PC-3 (cell line): ENCODE data around the gene EIF4G3. TPM values are rescaled to one million over a fixed set of nuclear protein-coding genes. Genes with fewer than 3 reads are reported as not detected.

Experiments used
- ATAC-seq: fragments of 200-7000 bp; cut with Tn5 transposase; 2 replicates; pipeline ENCODE4 v1.9.1; 2020; ENCODE audit warnings: mild to moderate bottlenecking, moderate library complexity
- BruUV-seq: library from RNA; stranded (reverse); fragments of 400-500 nt; replicated peaks from 2 replicates; lab custom pipeline; 2021; lab: Mats Ljungman, UMichigan
- CTCF ChIA-PET: fragments of 300-600 bp; sonication (Branson Sonifier 250); formaldehyde crosslinking; loops from one replicate; lab custom pipeline; 2022; ENCODE audit warnings: antibody characterized with exemption; lab: Charles Lee
- POLR2A ChIA-PET: fragments of 300-600 bp; sonication (Branson Sonifier 250); formaldehyde crosslinking; loops from one replicate; lab custom pipeline; 2022; ENCODE audit warnings: antibody characterized with exemption; ENCODE audit not compliant: unreplicated experiment; lab: Charles Lee
- DNase-seq: peaks from one replicate; pipeline ENCODE4 v3.0.0-alpha.2; 2015
- H2AFZ ChIP-seq: fragments of 300-600 bp; sonication (generic); 2 replicates; pipeline ENCODE4 v1.6.0; 2016; ENCODE audit warnings: antibody characterized with exemption, low read length
- H3F3A ChIP-seq: fragments of 300-600 bp; sonication (generic); one replicate; pipeline ENCODE4 v1.6.0; 2017; ENCODE audit warnings: antibody characterized with exemption, low read length, control low read depth, mild to moderate bottlenecking; ENCODE audit not compliant: unreplicated experiment
- H3K27ac ChIP-seq: fragments of 300-600 bp; sonication (generic); 2 replicates; pipeline ENCODE4 v1.5.1; 2016; ENCODE audit warnings: mild to moderate bottlenecking, low read length
- H3K27me3 ChIP-seq: fragments of 300-600 bp; sonication (generic); 2 replicates; pipeline ENCODE4 v1.6.1; 2016; ENCODE audit warnings: low read length, mixed read lengths
- H3K36me3 ChIP-seq: fragments of 300-600 bp; sonication (generic); 2 replicates; pipeline ENCODE4 v1.6.1; 2016; ENCODE audit warnings: low read depth, mixed run types, low read length, mixed read lengths
- H3K4me1 ChIP-seq: fragments of 300-600 bp; sonication (generic); 2 replicates; pipeline ENCODE4 v1.5.1; 2016; ENCODE audit warnings: low read length; ENCODE audit not compliant: insufficient read depth
- H3K4me2 ChIP-seq: fragments of 300-600 bp; sonication (generic); 2 replicates; pipeline ENCODE4 v1.6.0; 2016; ENCODE audit warnings: low read length
- H3K4me3 ChIP-seq: fragments of 300-600 bp; sonication (generic); 2 replicates; pipeline ENCODE4 v1.5.1; 2016; ENCODE audit warnings: mild to moderate bottlenecking, low read length, mixed read lengths
- H3K79me2 ChIP-seq: fragments of 300-600 bp; sonication (generic); 2 replicates; pipeline ENCODE4 v1.6.1; 2017; ENCODE audit warnings: low read length, mixed read lengths
- H3K9ac ChIP-seq: fragments of 300-600 bp; sonication (generic); 2 replicates; pipeline ENCODE4 v1.6.0; 2016; ENCODE audit warnings: mild to moderate bottlenecking, low read length
- H3K9me2 ChIP-seq: fragments of 300-600 bp; sonication (generic); replicated peaks from 2 replicates; pipeline ENCODE4 v1.6.1; 2016; ENCODE audit warnings: mixed run types, low read length, mixed read lengths
- H3K9me3 ChIP-seq: fragments of 300-600 bp; sonication (generic); 2 replicates; pipeline ENCODE4 v1.6.1; 2016; ENCODE audit warnings: low read length, mixed read lengths
- H4K20me1 ChIP-seq: fragments of 300-600 bp; sonication (generic); 2 replicates; pipeline ENCODE4 v1.6.1; 2016; ENCODE audit warnings: low read length, mixed read lengths
- EZH2 ChIP-seq: fragments of 300-600 bp; sonication (generic); IDR thresholded peaks from one replicate; pipeline ENCODE4 v1.6.1; 2017; ENCODE audit warnings: antibody characterized with exemption, mild to moderate bottlenecking, low read length; ENCODE audit not compliant: unreplicated experiment
- EZH2phosphoT487 ChIP-seq: fragments of 300-600 bp; sonication (generic); IDR thresholded peaks from 2 replicates; pipeline ENCODE4 v1.6.1; 2018; ENCODE audit warnings: mild to moderate bottlenecking, antibody characterized with exemption, low read length, borderline replicate concordance
- intact Hi-C: fragments of 100-400 bp; cut with micrococcal nuclease; formaldehyde crosslinking; loops from 2 replicates; pipeline ENCODE4 v1.9.0; 2023
- total RNA-seq: library from RNA; depleted of rRNA; stranded (reverse); fragments of >200 nt; gene quantifications from 2 replicates; pipeline ENCODE4 v1.2.3, GENCODE V29; 2014
- TF ChIP-seq, protein P1 (sequence below): fragments of 300-600 bp; sonication (generic); conservative IDR thresholded peaks from 2 replicates; pipeline ENCODE4 v1.5.1; 2017; ENCODE audit warnings: antibody characterized with exemption, low read depth, mild to moderate bottlenecking, low read length

EIF4G3 gene
- total RNA-seq, 1 experiment from 2014 or later, result 16.9 TPM

DNA sequence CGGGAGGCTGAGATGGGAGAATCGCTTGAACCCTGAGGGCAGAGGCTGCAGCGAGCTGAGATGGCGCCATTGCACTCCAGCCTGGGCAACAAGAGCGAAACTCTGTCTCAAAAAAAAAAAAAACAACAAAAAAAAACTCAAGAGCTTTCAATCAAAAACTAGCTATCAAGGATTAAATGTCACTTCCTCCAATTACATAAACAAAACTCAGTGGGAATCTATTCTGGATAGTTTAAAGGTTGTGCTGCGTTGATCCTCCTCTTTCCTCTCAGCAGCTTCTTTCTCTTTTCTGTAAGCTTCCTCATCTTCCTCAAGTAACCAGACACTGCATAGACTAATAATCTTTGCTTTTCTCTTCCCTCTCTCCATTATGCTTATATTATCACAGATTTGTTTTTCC, 20.7 kb downstream of the EIF4G3 start:
- H3F3A ChIP-seq, result no peaks in the 10 kb centered on the region
- peaks cover 80% of the 10 kb centered on the region for H3K79me2 ChIP-seq
- intact Hi-C loops, result no loop called here
- no TSS peak for BruUV-seq
- ATAC-seq (no peak), DNase-seq (no peak)
- 0 out of 2 replicates have a peak, but pooled peaks cover 9% of the 10 kb centered on the region for H3K4me1 ChIP-seq
- TF ChIP-seq EZH2phosphoT487 (no peak), EZH2 (no peak)
- TF ChIP-seq, protein P1, sequence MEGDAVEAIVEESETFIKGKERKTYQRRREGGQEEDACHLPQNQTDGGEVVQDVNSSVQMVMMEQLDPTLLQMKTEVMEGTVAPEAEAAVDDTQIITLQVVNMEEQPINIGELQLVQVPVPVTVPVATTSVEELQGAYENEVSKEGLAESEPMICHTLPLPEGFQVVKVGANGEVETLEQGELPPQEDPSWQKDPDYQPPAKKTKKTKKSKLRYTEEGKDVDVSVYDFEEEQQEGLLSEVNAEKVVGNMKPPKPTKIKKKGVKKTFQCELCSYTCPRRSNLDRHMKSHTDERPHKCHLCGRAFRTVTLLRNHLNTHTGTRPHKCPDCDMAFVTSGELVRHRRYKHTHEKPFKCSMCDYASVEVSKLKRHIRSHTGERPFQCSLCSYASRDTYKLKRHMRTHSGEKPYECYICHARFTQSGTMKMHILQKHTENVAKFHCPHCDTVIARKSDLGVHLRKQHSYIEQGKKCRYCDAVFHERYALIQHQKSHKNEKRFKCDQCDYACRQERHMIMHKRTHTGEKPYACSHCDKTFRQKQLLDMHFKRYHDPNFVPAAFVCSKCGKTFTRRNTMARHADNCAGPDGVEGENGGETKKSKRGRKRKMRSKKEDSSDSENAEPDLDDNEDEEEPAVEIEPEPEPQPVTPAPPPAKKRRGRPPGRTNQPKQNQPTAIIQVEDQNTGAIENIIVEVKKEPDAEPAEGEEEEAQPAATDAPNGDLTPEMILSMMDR, result no peak
- no peaks in the 10 kb centered on the region for H4K20me1 ChIP-seq
- no peak overlapping the region for H3K4me2 ChIP-seq
- no peak overlapping the region for H3K27ac ChIP-seq
- ChIA-PET CTCF (interaction anchor here (0.7 kb wide), 1 partner anchor 85 kb away, joined by 3 read pairs; no protein-coding TSS in a partner anchor), POLR2A (no interaction called here)
- no peak overlapping the region for H3K9ac ChIP-seq
- H3K36me3 ChIP-seq, result no peaks in the 10 kb centered on the region
- no peaks in the 10 kb centered on the region for H3K9me3 ChIP-seq
- H3K27me3 ChIP-seq, result no peaks in the 10 kb centered on the region
- no peak overlapping the region for H3K4me3 ChIP-seq
- H2AFZ ChIP-seq, result no peak overlapping the region
- no peaks in the 10 kb centered on the region for H3K9me2 ChIP-seq

DNA sequence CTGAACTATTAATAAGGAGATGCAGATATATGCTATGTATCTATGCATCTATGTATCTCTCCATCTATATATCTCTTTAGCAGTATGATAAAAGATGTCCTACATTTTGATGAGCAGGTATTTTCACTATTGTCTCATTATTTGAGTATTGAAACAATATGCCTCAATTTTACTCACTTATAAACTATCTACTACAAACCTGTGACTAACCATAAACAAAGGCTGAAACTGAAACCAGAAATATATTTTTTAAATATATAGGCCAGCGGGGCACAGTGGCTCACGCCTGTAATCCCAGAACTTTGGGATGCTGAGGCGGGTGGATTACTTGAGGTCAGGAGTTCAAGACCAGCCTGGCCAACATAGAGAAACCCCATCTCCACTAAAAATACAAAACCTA, 22.0 kb downstream of the EIF4G3 start:
- no peaks in the 10 kb centered on the region for H3K36me3 ChIP-seq
- H3K27ac ChIP-seq, result no peak overlapping the region
- H3K27me3 ChIP-seq, result no peaks in the 10 kb centered on the region
- H3K9ac ChIP-seq, result no peak overlapping the region
- no peak for ATAC-seq
- H4K20me1 ChIP-seq, result no peaks in the 10 kb centered on the region
- ChIA-PET CTCF (interaction anchor here (0.6 kb wide), 1 partner anchor 59 kb away, joined by 5 read pairs; no protein-coding TSS in a partner anchor), POLR2A (no interaction called here)
- no TSS peak for BruUV-seq
- H3K9me2 ChIP-seq, result no peaks in the 10 kb centered on the region
- H3F3A ChIP-seq, result peaks cover 8% of the 10 kb centered on the region
- H3K4me1 ChIP-seq, result peaks cover 12% of the 10 kb centered on the region
- H3K4me3 ChIP-seq, result no peak overlapping the region
- no peak for DNase-seq
- H3K4me2 ChIP-seq, result no peak overlapping the region
- peaks cover 71% of the 10 kb centered on the region for H3K79me2 ChIP-seq
- intact Hi-C loops, result no loop called here
- no peak overlapping the region for H2AFZ ChIP-seq
- TF ChIP-seq EZH2phosphoT487, result no peak
- TF ChIP-seq EZH2, result no peak
- TF ChIP-seq, protein P1, result no peak
- H3K9me3 ChIP-seq, result no peaks in the 10 kb centered on the region

DNA sequence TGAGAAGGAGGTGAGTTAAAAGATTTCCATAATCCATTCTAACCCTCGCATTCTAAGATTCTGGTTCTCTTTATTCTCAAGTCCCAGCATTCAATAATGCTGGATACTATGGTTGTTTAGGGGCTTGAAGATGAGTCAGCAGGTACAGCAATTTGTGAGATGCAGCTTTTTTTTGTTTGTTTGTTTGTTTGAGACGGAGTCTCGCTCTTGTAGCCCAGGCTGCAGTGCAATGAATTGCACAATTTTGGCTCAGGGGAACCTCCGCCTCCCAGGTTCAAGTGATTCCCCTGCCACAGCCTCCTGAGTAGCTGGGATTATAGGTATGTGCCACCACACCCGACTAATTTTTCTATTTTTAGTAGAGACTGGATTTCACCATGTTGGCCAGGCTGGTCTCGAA, 23.3 kb downstream of the EIF4G3 start:
- H2AFZ ChIP-seq, result no peak overlapping the region
- no peaks in the 10 kb centered on the region for H3K9me3 ChIP-seq
- H3F3A ChIP-seq, result peaks cover 8% of the 10 kb centered on the region
- H3K4me1 ChIP-seq, result peaks cover 24% of the 10 kb centered on the region
- TF ChIP-seq, protein P1, result no peak
- TF ChIP-seq EZH2phosphoT487, result no peak
- TF ChIP-seq EZH2, result no peak
- H3K36me3 ChIP-seq, result no peaks in the 10 kb centered on the region
- DNase-seq (no peak), ATAC-seq (no peak)
- POLR2A ChIA-PET, result no interaction called here
- H3K9me2 ChIP-seq, result no peaks in the 10 kb centered on the region
- no peaks in the 10 kb centered on the region for H4K20me1 ChIP-seq
- no peak overlapping the region for H3K9ac ChIP-seq
- no peak overlapping the region for H3K4me3 ChIP-seq
- intact Hi-C loops, result no loop called here
- peaks cover 58% of the 10 kb centered on the region for H3K79me2 ChIP-seq
- no peaks in the 10 kb centered on the region for H3K27me3 ChIP-seq
- BruUV-seq, result no TSS peak
- H3K27ac ChIP-seq, result no peak overlapping the region
- no peak overlapping the region for H3K4me2 ChIP-seq
- CTCF ChIA-PET, result no interaction called here
